Vagina (tissue), 2 donors: ENCODE data around the gene MNS1. TPM values are rescaled to one million over a fixed set of nuclear protein-coding genes. Genes with fewer than 3 reads are reported as not detected.
"Not testable (repeated sequence)": the region's sequence is repeated elsewhere in the genome, so short reads cannot be mapped to it uniquely, and the experiment has no call there.

ENCODE experiments used
- DNase-seq, 2 donors: peaks; one replicate each; pipeline ENCODE4 v3.0.0-alpha.2; 2017; ENCODE audit errors: extremely low spot score in 2 of 2
- H3K27ac ChIP-seq: fragments of 200-600 bp; sonication (generic); one replicate; pipeline ENCODE4 v1.5.1; 2019
- H3K27me3 ChIP-seq: fragments of 200-600 bp; sonication (generic); one replicate; pipeline ENCODE4 v1.5.1; 2019
- H3K36me3 ChIP-seq, 2 donors: fragments of 200-600 bp; sonication (generic); one replicate each; pipeline ENCODE4 v1.5.1; 2017 to 2019
- H3K4me1 ChIP-seq: fragments of 200-600 bp; sonication (generic); one replicate; pipeline ENCODE4 v1.5.1; 2019
- H3K4me3 ChIP-seq, 2 donors: fragments of 200-600 bp; sonication (generic); 1 replicate in 1 of 2; 2 replicates in 1 of 2; pipeline ENCODE4 v1.5.1; 2016 to 2019
- H3K9me3 ChIP-seq: fragments of 200-600 bp; sonication (generic); one replicate; pipeline ENCODE4 v1.5.1; 2019
- POLR2A ChIP-seq, 2 donors: fragments of 450-650 bp; IDR thresholded peaks; one replicate each; pipeline ENCODE4 v1.6.1; 2017; ENCODE audit warnings: antibody characterized with exemption in 2 of 2, mild to moderate bottlenecking in 2 of 2, moderate library complexity in 2 of 2
- POLR2AphosphoS5 ChIP-seq, 2 donors: sonication (generic); formaldehyde crosslinking; IDR thresholded peaks; one replicate each; pipeline ENCODE4 v1.9.0; 2017; ENCODE audit warnings: antibody characterized with exemption in 2 of 2, mild to moderate bottlenecking in 2 of 2, low read depth in 1 of 2; ENCODE audit not compliant: insufficient read depth in 1 of 2
- intact Hi-C: fragments of 100-400 bp; cut with DNase I; formaldehyde crosslinking; loops from one replicate; pipeline ENCODE4 v1.15.1; 2023
- total RNA-seq: library from RNA; depleted of rRNA; stranded (reverse); fragments of >200 nt; gene quantifications from one replicate; pipeline ENCODE4 v1.2.3, GENCODE V29; 2016
- TF ChIP-seq, protein P1 (sequence below), 3 experiments: fragments of 450-650 bp in 2 of 3; fragments of 200-600 bp in 1 of 3; sonication (generic) in 1 of 3; IDR thresholded peaks; one replicate each; pipeline ENCODE4 v1.5.1; 2017 to 2019; ENCODE audit warnings: antibody characterized with exemption in 3 of 3, mild to moderate bottlenecking in 2 of 3, moderate library complexity in 2 of 3

MNS1 gene
- total RNA-seq, 1 donor from 2014 or later: 2.9 TPM

DNA sequence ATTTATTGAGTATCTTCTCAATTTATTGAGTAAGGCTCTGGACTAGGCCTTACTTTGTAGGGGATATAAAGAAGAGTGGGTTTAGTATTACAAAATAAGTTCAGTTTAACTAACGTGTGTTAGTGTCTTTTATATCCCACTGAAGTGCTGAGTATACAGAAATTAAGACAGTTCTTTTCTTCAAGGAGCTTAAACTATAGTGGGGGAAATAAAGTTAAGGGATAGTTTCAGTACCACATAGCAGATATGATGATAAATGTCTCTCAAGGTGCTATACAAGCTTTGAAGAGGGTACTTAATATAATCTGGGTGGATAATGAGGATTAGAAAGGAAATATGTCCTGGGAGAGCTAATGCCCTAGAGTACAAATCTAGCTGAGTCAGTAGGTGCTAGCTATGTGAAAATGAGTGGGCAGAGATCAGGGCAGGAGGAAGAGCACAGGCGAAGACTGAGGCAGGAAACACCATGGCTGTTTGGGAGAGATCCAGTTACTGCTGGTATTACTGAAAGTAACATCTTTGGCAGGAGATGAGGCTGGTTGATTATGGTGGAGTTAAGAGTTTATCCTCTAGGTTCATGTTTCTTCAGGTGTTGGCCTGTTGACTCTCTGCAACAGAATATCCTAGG is 53.7 kb downstream of the MNS1 start:
- Histone ChIP-seq H3K27me3 (no peaks in the 10 kb centered on the region), H3K4me3 (no peak overlapping the region)
- intact Hi-C loops: no loop called here

DNA sequence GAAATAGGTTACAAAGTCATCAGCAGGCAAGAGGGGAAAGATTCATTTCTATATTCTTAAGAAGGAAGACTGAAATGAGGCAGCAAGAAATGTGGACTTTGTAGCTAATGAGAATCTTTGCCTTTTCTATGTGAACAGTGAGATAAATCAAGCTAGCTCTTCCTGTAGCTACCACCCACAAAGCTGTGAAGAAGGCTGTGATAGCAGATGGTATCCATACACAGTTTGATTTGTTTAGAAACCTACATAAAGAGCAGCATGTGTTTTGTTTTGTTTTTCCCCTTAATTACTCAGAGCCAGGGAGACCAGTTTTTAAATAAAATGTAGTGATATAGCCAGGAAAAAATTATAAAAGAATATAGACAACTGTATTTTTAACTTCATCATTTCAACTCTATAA is 54.2 kb downstream of the MNS1 start:
- TF ChIP-seq POLR2AphosphoS5 (IDR thresholded peaks at IDR 0.05; ENCODE audit: insufficient read depth in 1 of 2, low read depth in 1 of 2): no peak
- Histone ChIP-seq H3K36me3 (no peaks in the 10 kb centered on the region), H3K27me3 (no peaks in the 10 kb centered on the region), H3K4me1 (no peaks in the 10 kb centered on the region), H3K27ac (no peak overlapping the region), H3K4me3 (no peak overlapping the region), H3K9me3 (no peaks in the 10 kb centered on the region)
- no peak for DNase-seq
- intact Hi-C loops: no loop called here

More for the DNA sequence above, 53.7 kb downstream of the MNS1 start:
- H3K4me1 ChIP-seq: no peaks in the 10 kb centered on the region
- TF ChIP-seq POLR2AphosphoS5 (IDR thresholded peaks at IDR 0.05; ENCODE audit: insufficient read depth in 1 of 2, low read depth in 1 of 2) (no peak), POLR2A (IDR thresholded peaks at IDR 0.05) (no peak)
- TF ChIP-seq, protein P1, sequence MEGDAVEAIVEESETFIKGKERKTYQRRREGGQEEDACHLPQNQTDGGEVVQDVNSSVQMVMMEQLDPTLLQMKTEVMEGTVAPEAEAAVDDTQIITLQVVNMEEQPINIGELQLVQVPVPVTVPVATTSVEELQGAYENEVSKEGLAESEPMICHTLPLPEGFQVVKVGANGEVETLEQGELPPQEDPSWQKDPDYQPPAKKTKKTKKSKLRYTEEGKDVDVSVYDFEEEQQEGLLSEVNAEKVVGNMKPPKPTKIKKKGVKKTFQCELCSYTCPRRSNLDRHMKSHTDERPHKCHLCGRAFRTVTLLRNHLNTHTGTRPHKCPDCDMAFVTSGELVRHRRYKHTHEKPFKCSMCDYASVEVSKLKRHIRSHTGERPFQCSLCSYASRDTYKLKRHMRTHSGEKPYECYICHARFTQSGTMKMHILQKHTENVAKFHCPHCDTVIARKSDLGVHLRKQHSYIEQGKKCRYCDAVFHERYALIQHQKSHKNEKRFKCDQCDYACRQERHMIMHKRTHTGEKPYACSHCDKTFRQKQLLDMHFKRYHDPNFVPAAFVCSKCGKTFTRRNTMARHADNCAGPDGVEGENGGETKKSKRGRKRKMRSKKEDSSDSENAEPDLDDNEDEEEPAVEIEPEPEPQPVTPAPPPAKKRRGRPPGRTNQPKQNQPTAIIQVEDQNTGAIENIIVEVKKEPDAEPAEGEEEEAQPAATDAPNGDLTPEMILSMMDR (IDR thresholded peaks at IDR 0.05): no peak
- H3K36me3 ChIP-seq: no peaks in the 10 kb centered on the region
- no peaks in the 10 kb centered on the region for H3K9me3 ChIP-seq
- H3K27ac ChIP-seq: no peak overlapping the region
- DNase-seq: no peak

DNA sequence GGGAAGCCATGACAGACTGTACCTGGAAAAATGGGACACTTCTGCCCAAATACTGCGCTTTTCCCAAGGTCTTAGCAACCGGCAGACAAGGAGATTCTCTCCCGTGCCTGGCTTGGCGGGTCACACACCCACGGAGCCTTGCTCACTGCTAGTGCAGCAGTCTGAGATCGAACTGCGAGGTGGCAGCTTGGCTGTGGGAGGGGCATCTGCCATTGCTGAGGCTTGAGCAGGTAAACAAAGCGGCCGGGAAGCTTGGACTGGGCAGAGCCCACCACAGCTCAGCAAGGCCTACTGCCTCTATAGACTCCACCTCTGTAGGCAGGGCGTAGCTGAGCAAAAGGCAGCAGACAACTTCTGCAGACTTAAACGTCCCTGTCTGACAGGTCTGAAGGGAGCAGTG is 65.7 kb downstream of the MNS1 start:
- H3K27ac ChIP-seq, H3K4me1 ChIP-seq, DNase-seq, H3K36me3 ChIP-seq, intact Hi-C loops, H3K9me3 ChIP-seq, H3K27me3 ChIP-seq, H3K4me3 ChIP-seq: not testable (repeated sequence)

DNA sequence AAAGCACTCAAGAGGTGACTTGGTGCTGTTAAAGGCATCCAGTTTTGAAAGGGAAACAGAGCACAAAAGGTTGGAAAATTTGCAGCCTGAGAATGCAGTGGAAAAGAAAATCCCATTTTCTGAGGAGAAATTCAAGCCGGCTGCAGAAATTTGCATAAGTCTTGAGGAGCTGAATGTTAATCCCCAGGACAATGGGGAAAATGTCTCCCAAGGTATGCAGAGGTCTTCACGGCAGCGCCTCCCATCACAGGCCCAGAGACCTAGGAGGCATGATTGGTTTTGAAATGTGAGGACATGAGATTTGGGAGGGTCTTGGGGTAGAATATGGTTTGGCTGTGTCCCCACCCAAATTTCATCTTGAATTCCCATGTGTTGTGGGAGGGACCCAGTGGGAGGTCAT is 67.6 kb downstream of the MNS1 start:
- H3K36me3 ChIP-seq, H3K9me3 ChIP-seq, H3K27me3 ChIP-seq, H3K4me3 ChIP-seq, H3K27ac ChIP-seq, intact Hi-C loops, DNase-seq, H3K4me1 ChIP-seq: not testable (repeated sequence)

DNA sequence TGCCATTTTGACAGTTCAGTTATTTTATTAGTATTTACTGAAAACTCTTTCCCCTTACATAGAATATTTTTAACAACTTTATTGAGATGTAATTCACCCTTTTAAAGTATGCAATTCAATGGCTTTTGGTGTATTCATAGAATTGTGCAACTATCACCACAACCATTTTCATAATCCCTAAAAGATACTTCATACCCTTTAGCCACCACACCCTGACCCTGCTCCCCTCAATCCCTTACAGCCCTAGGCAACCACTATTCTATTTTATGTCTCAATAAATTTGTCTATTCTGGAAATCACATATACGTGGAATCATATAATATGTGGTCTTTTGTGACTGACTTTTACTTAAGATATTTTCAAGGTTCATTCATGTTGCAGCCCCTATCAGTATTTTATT is 70.0 kb downstream of the MNS1 start:
- no peak for DNase-seq
- H3K4me3 ChIP-seq: no peak overlapping the region
- no peak for TF ChIP-seq POLR2A (IDR thresholded peaks at IDR 0.05)
- TF ChIP-seq POLR2AphosphoS5 (IDR thresholded peaks at IDR 0.05; ENCODE audit: insufficient read depth in 1 of 2, low read depth in 1 of 2): no peak
- TF ChIP-seq, protein P1 (IDR thresholded peaks at IDR 0.05): no peak
- intact Hi-C loops: no loop called here
- no peak overlapping the region for H3K27ac ChIP-seq
- no peaks in the 10 kb centered on the region for H3K4me1 ChIP-seq
- no peaks in the 10 kb centered on the region for H3K27me3 ChIP-seq
- no peaks in the 10 kb centered on the region for H3K9me3 ChIP-seq
- H3K36me3 ChIP-seq: no peaks in the 10 kb centered on the region

DNA sequence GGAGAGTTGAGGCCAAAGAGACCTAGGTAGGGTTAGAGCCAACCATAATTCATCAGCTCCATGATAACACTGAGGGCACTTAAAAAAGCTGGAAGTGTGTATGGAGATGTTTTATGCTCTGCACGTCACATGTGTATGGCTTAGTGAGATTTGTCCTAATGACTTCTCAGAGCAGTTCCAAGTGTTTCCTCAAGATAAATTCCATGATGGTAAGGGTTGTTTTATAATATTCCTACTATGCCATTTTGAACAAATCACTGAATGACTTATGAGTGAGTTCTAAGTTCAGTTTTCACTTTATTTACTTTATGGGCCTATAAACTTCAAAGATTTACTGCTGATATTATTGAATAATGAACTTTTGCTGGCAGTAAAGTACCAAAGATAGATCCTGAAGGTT is 71.7 kb downstream of the MNS1 start:
- TF ChIP-seq, protein P1 (IDR thresholded peaks at IDR 0.05): no peak
- no peak for TF ChIP-seq POLR2AphosphoS5 (IDR thresholded peaks at IDR 0.05; ENCODE audit: insufficient read depth in 1 of 2, low read depth in 1 of 2)
- TF ChIP-seq POLR2A (IDR thresholded peaks at IDR 0.05): no peak
- Histone ChIP-seq H3K9me3 (no peaks in the 10 kb centered on the region), H3K4me3 (no peak overlapping the region), H3K27me3 (no peaks in the 10 kb centered on the region), H3K36me3 (no peaks in the 10 kb centered on the region), H3K4me1 (no peaks in the 10 kb centered on the region), H3K27ac (no peak overlapping the region)
- intact Hi-C loops: no loop called here
- DNase-seq: no peak
